Skeletal muscle cell (primary cell): Measurements from ENCODE around the gene QKI.
"Not testable (repeated sequence)": the region's sequence is repeated elsewhere in the genome, so short reads cannot be mapped to it uniquely, and the experiment has no call there.

Source experiments
- DNase-seq: peaks from one replicate; pipeline ENCODE4 v3.0.0-alpha.2; 2010; ENCODE audit warnings: low read depth
- H3K4me3 ChIP-seq: 2 replicates; pipeline ENCODE4 v1.5.1; 2011; ENCODE audit warnings: low read depth, mild to moderate bottlenecking, control low read depth, low read length, moderate library complexity

Gene QKI

GRCh38 chr6:163412341-163412740 lies 2.2 kb upstream of the QKI start:
- DNase-seq = no peak
- H3K4me3 ChIP-seq = peak overlapping the region; percentile 62

GRCh38 chr6:163412801-163413344 lies 1.6 kb upstream of the QKI start:
- no peak for DNase-seq
- peak overlapping the region; percentile 62 for H3K4me3 ChIP-seq

GRCh38 chr6:163413345-163414116 lies 987 bp upstream of the QKI start:
- DNase-seq = peak; percentile 76
- peak overlapping the region; percentile 62 for H3K4me3 ChIP-seq

GRCh38 chr6:163414946-163415619 lies 565 bp downstream of the QKI start:
- H3K4me3 ChIP-seq = peak overlapping the region; percentile 78
- DNase-seq = no peak

- H3K4me3 ChIP-seq = peak overlapping the region; percentile 78
- no peak for DNase-seq
Observed at GRCh38 chr6:163415620-163416556, 1.4 kb downstream of the QKI start.

- H3K4me3 ChIP-seq = peak overlapping the region; percentile 78
- peak; percentile 58 for DNase-seq
Observed at GRCh38 chr6:163416557-163417253, 2.2 kb downstream of the QKI start.

GRCh38 chr6:163417595-163417994 lies 3.1 kb downstream of the QKI start:
- H3K4me3 ChIP-seq = peak overlapping the region; percentile 78
- DNase-seq = no peak

GRCh38 chr6:163418311-163419029 lies 4.0 kb downstream of the QKI start:
- peak overlapping the region; percentile 78 for H3K4me3 ChIP-seq
- DNase-seq = no peak

GRCh38 chr6:163419413-163420288 lies 5.1 kb downstream of the QKI start:
- no peak for DNase-seq
- peak overlapping the region; percentile 1 for H3K4me3 ChIP-seq

GRCh38 chr6:163420289-163420614 lies 5.7 kb downstream of the QKI start:
- no peak for DNase-seq
- H3K4me3 ChIP-seq = no peak overlapping the region

GRCh38 chr6:163422550-163422949 lies 8.0 kb downstream of the QKI start:
- DNase-seq = no peak
- H3K4me3 ChIP-seq = no peak overlapping the region

- no peak overlapping the region for H3K4me3 ChIP-seq
- no peak for DNase-seq
Observed at GRCh38 chr6:163423696-163424095, 9.2 kb downstream of the QKI start.

GRCh38 chr6:163427498-163428254 lies 13.2 kb downstream of the QKI start:
- no peak overlapping the region for H3K4me3 ChIP-seq
- DNase-seq = no peak

GRCh38 chr6:163428373-163428772 lies 13.9 kb downstream of the QKI start:
- no peak for DNase-seq
- H3K4me3 ChIP-seq = no peak overlapping the region

- H3K4me3 ChIP-seq = no peak overlapping the region
- no peak for DNase-seq
Observed at GRCh38 chr6:163429858-163430448, 15.4 kb downstream of the QKI start.

- no peak for DNase-seq
- no peak overlapping the region for H3K4me3 ChIP-seq
Observed at GRCh38 chr6:163432300-163432699, 17.8 kb downstream of the QKI start.

- not testable (repeated sequence) for DNase-seq, H3K4me3 ChIP-seq
Observed at GRCh38 chr6:163433486-163433885, 19.0 kb downstream of the QKI start.
